HG02852 (cell line): ENCODE data around the gene PARD6G.

ENCODE experiments used
- ATAC-seq: cut with Tn5 transposase; IDR thresholded peaks from one replicate; pipeline ENCODE4 v1.9.1; 2021; ENCODE audit warnings: mild to moderate bottlenecking, moderate library complexity; ENCODE audit not compliant: unreplicated experiment

PARD6G gene

GRCh38 chr18:80192653-80193385, 54.5 kb downstream of the PARD6G start:
- ATAC-seq = no peak

- ATAC-seq = no peak
These were observed 55.2 kb downstream of the PARD6G start for GRCh38 chr18:80191907-80192652.

- ATAC-seq = no peak
These were observed 56.0 kb downstream of the PARD6G start for GRCh38 chr18:80191264-80191663.

- ATAC-seq = no peak
These were observed 57.0 kb downstream of the PARD6G start for GRCh38 chr18:80190311-80190710.

GRCh38 chr18:80189531-80189865, 57.8 kb downstream of the PARD6G start:
- ATAC-seq = no peak

- ATAC-seq = no peak
These were observed 58.4 kb downstream of the PARD6G start for GRCh38 chr18:80188643-80189530.

- no peak for ATAC-seq
These were observed 59.2 kb downstream of the PARD6G start for GRCh38 chr18:80187956-80188642.

GRCh38 chr18:80185545-80185944, 61.8 kb downstream of the PARD6G start:
- ATAC-seq = no peak

- ATAC-seq = no peak
These were observed 63.0 kb downstream of the PARD6G start for GRCh38 chr18:80184243-80184772.

- ATAC-seq = no peak
These were observed 63.9 kb downstream of the PARD6G start for GRCh38 chr18:80183273-80184050.

GRCh38 chr18:80182855-80183254, 64.5 kb downstream of the PARD6G start:
- no peak for ATAC-seq

- ATAC-seq = no peak
These were observed 65.5 kb downstream of the PARD6G start for GRCh38 chr18:80181642-80182461.

GRCh38 chr18:80180778-80181564, 66.3 kb downstream of the PARD6G start:
- ATAC-seq = no peak

GRCh38 chr18:80179857-80180558, 67.3 kb downstream of the PARD6G start:
- no peak for ATAC-seq

GRCh38 chr18:80178935-80179818, 68.1 kb downstream of the PARD6G start:
- no peak for ATAC-seq

- ATAC-seq = no peak
These were observed 70.2 kb downstream of the PARD6G start for GRCh38 chr18:80177128-80177527.
